Endothelial cell of umbilical vein (primary cell): Measurements from ENCODE around the gene FKBP2. TPM values are rescaled to one million over a fixed set of nuclear protein-coding genes. Genes with fewer than 3 reads are reported as not detected.

ENCODE experiments used
- BruUV-seq: library from RNA; stranded (reverse); fragments of 400-500 nt; replicated peaks from 2 replicates; lab custom pipeline; 2021; lab: Mats Ljungman, UMichigan
- CTCF ChIA-PET: fragments of 300-600, 350-600 bp; sonication (Branson Sonifier 250); formaldehyde crosslinking; loops from one replicate; lab custom pipeline; 2021; ENCODE audit warnings: antibody characterized with exemption, inconsistent platforms; lab: Charles Lee
- POLR2A ChIA-PET: fragments of 300-600, 350-600 bp; sonication (Branson Sonifier 250); formaldehyde crosslinking; loops from one replicate; lab custom pipeline; 2021; ENCODE audit warnings: antibody characterized with exemption, inconsistent platforms; lab: Charles Lee
- DNase-seq: peaks from one replicate; pipeline ENCODE4 v3.0.0-alpha.2; 2011; ENCODE audit warnings: low read depth, low spot score
- FAIRE-seq: peaks from 2 replicates; lab custom pipeline; 2011; peaks lifted over from hg19 to GRCh38; lab: Jason Lieb, UNC
- H2AFZ ChIP-seq: 2 replicates; pipeline ENCODE4 v1.6.0; 2012; ENCODE audit warnings: low read depth, low read length, control low read depth, inconsistent platforms
- H3K27ac ChIP-seq: 2 replicates; pipeline ENCODE4 v1.5.1; 2011; ENCODE audit warnings: low read depth, mild to moderate bottlenecking, control low read depth, low read length, moderate library complexity; ENCODE audit not compliant: insufficient read depth
- H3K27me3 ChIP-seq, 2 experiments: 2 replicates each; pipeline versions ENCODE4 v1.6.0 to v1.6.1; 2011; ENCODE audit warnings: low read length in 2 of 2, mixed read lengths in 1 of 2; ENCODE audit not compliant: control insufficient read depth in 2 of 2, insufficient read depth in 2 of 2
- H3K36me3 ChIP-seq, 2 experiments: 2 replicates in 1 of 2; 3 replicates in 1 of 2; pipeline ENCODE4 v1.5.1; 2011; ENCODE audit warnings: low read length in 2 of 2, mild to moderate bottlenecking in 1 of 2, moderate library complexity in 1 of 2; ENCODE audit not compliant: control insufficient read depth in 2 of 2, insufficient read depth in 2 of 2; ENCODE audit errors: extremely low read depth in 1 of 2
- H3K4me1 ChIP-seq: 3 replicates; pipeline ENCODE4 v1.5.1; 2011; ENCODE audit warnings: mild to moderate bottlenecking, low read length; ENCODE audit not compliant: control insufficient read depth, insufficient read depth; ENCODE audit errors: extremely low read depth
- H3K4me2 ChIP-seq: 2 replicates; pipeline ENCODE4 v1.6.1; 2011; ENCODE audit warnings: low read length, control low read depth, mixed read lengths; ENCODE audit not compliant: insufficient read depth
- H3K4me3 ChIP-seq, 3 experiments: fragments of 200-600 bp in 1 of 3; sonication (generic), shearing (Covaris generic) in 1 of 3; replicated peaks in 1 of 3; 2 replicates each; pipeline ENCODE4 v1.5.1; 2011 to 2016; ENCODE audit warnings: control low read depth in 3 of 3, low read length in 3 of 3, mild to moderate bottlenecking in 2 of 3, inconsistent platforms in 1 of 3, low read depth in 1 of 3, moderate library complexity in 1 of 3; ENCODE audit not compliant: insufficient read depth in 1 of 3
- H3K79me2 ChIP-seq: 2 replicates; pipeline ENCODE4 v1.6.0; 2012; ENCODE audit warnings: low read length, inconsistent platforms; ENCODE audit not compliant: control insufficient read depth, insufficient read depth
- H3K9ac ChIP-seq: replicated peaks from 2 replicates; pipeline ENCODE3; 2011; ENCODE audit warnings: low read length, control low read depth; ENCODE audit not compliant: insufficient read depth; ENCODE audit errors: extremely low read depth
- H3K9me1 ChIP-seq: replicated peaks from 3 replicates; pipeline ENCODE4 v1.6.0; 2011; ENCODE audit warnings: mild to moderate bottlenecking, low read length; ENCODE audit not compliant: control insufficient read depth, insufficient read depth; ENCODE audit errors: extremely low read depth
- H3K9me3 ChIP-seq: replicated peaks from 2 replicates; pipeline ENCODE4 v1.5.1; 2012; ENCODE audit warnings: low read length, inconsistent platforms; ENCODE audit not compliant: control insufficient read depth, insufficient read depth
- H4K20me1 ChIP-seq: replicated peaks from 2 replicates; pipeline ENCODE3; 2011; ENCODE audit warnings: mild to moderate bottlenecking, low read length; ENCODE audit not compliant: control insufficient read depth, insufficient read depth; ENCODE audit errors: extremely low read depth
- CTCF ChIP-seq, 2 donors: IDR thresholded peaks; 1 replicate in 1 of 2; 2 replicates in 1 of 2; pipeline ENCODE4 v1.5.1; 2011; ENCODE audit warnings: low read length in 2 of 2, mild to moderate bottlenecking in 2 of 2, moderate library complexity in 2 of 2, control low read depth in 1 of 2, inconsistent platforms in 1 of 2, low read depth in 1 of 2; ENCODE audit not compliant: insufficient read depth in 1 of 2; ENCODE audit errors: extremely low read depth in 1 of 2
- EZH2 ChIP-seq: IDR thresholded peaks from 2 replicates; pipeline ENCODE4 v1.6.1; 2012; ENCODE audit warnings: borderline replicate concordance, low read depth, mild to moderate bottlenecking, moderate library complexity, low read length, inconsistent platforms; ENCODE audit not compliant: severe bottlenecking
- FOS ChIP-seq: IDR thresholded peaks from 2 replicates; pipeline ENCODE4 v1.6.1; 2011; ENCODE audit warnings: mild to moderate bottlenecking, low read length, moderate library complexity, borderline replicate concordance; ENCODE audit not compliant: insufficient read depth
- GATA2 ChIP-seq: IDR thresholded peaks from 2 replicates; pipeline ENCODE4 v1.7.0; 2011; ENCODE audit warnings: low read depth, mild to moderate bottlenecking, moderate library complexity, mixed read lengths, low read length; ENCODE audit not compliant: insufficient read length, insufficient read depth
- JUN ChIP-seq: IDR thresholded peaks from 2 replicates; pipeline ENCODE4 v1.6.1; 2011; ENCODE audit warnings: borderline replicate concordance, low read depth; ENCODE audit not compliant: insufficient read length, insufficient read depth
- MAX ChIP-seq: IDR thresholded peaks from 2 replicates; pipeline ENCODE4 v1.6.1; 2011; ENCODE audit not compliant: insufficient read depth, insufficient read length
- MYC ChIP-seq: IDR thresholded peaks from one replicate; pipeline ENCODE4 v1.6.1; 2011; ENCODE audit warnings: mild to moderate bottlenecking, low read depth, low read length
- POLR2A ChIP-seq: IDR thresholded peaks from 2 replicates; pipeline ENCODE4 v1.6.1; 2012; ENCODE audit warnings: low read depth, mild to moderate bottlenecking, control low read depth, low read length
- POLR2AphosphoS5 ChIP-seq: IDR thresholded peaks from 2 replicates; pipeline ENCODE4 v1.6.1; 2012; ENCODE audit warnings: low read depth, mild to moderate bottlenecking, control low read depth, low read length, moderate library complexity; ENCODE audit not compliant: insufficient read depth
- dilution Hi-C: fragments of 300-500 bp; cut with MboI; formaldehyde crosslinking; loops from one replicate; pipeline ENCODE4 v1.15.0; 2019; ENCODE audit warnings: low sequenced_read_pairs; ENCODE audit not compliant: extremely low pct_ligation_motif_present
- intact Hi-C: fragments of 100-400 bp; cut with micrococcal nuclease; formaldehyde crosslinking; loops from one replicate; pipeline ENCODE4 v1.10.0; 2022
- polyA plus RNA-seq, 4 experiments: library from polyadenylated mRNA; depleted of rRNA in 3 of 4; stranded (reverse) in 3 of 4; unstranded in 1 of 4; fragments of >200 nt; gene quantifications; 2 replicates each; pipeline versions ENCODE4 v1.2.1 to v1.2.3, GENCODE V29; 2011 to 2012; ENCODE audit warnings: missing spikeins in 1 of 4
- total RNA-seq: library from RNA; stranded (reverse); gene quantifications from 2 replicates; pipeline ENCODE4 v1.2.3, GENCODE V29; 2021

The FKBP2 gene
- total and polyA plus RNA-seq, 2 donors (not counting 3 experiments of a cell fraction or from before 2014, with no cell fraction given), result 48.5 to 74.4 TPM

GRCh38 chr11:64249038-64249437, 8.1 kb downstream of the FKBP2 start:
- H3K27me3 ChIP-seq, result no peaks in the 10 kb centered on the region
- H2AFZ ChIP-seq, result no peak overlapping the region
- ChIA-PET CTCF (interaction anchor here (1.1 to 4.7 kb wide), 6 partner anchors 13 to 106 kb away, joined by 3 to 60 read pairs (median 28); partner anchors contain the start of genes CATSPERZ and FERMT3), POLR2A (interaction anchor here (0.6 kb wide), 1 partner anchor 478 kb away, joined by 6 read pairs; no protein-coding TSS in a partner anchor)
- no peak overlapping the region for H3K4me2 ChIP-seq
- H3K9ac ChIP-seq, result no peak overlapping the region
- no peak overlapping the region for H3K27ac ChIP-seq
- TF ChIP-seq POLR2A (no peak), MAX (no peak), EZH2 (no peak), JUN (no peak), CTCF (IDR thresholded peaks at IDR 0.05; ENCODE audit: extremely low read depth in 1 of 2, insufficient read depth in 1 of 2, low read depth in 1 of 2, low read length in 2 of 2) (no peak), GATA2 (no peak), MYC (no peak), POLR2AphosphoS5 (no peak), FOS (no peak)
- peaks cover 43% of the 10 kb centered on the region for H3K79me2 ChIP-seq
- intact Hi-C loops (no loop called here), dilution Hi-C loops (no loop called here)
- no peaks in the 10 kb centered on the region for H3K9me1 ChIP-seq
- DNase-seq (no peak), FAIRE-seq (no peak)
- H3K4me3 ChIP-seq, result no peak overlapping the region
- no peaks in the 10 kb centered on the region for H3K9me3 ChIP-seq
- peaks cover 34% of the 10 kb centered on the region for H3K4me1 ChIP-seq
- H4K20me1 ChIP-seq, result no peaks in the 10 kb centered on the region
- no TSS peak for BruUV-seq
- peaks cover 0 to 1% of the 10 kb centered on the region in 2 experiments for H3K36me3 ChIP-seq
